CD4-positive, alpha-beta memory T cell (primary cell): Measurements from ENCODE around the gene NT5C3B. TPM values are rescaled to one million over a fixed set of nuclear protein-coding genes. Genes with fewer than 3 reads are reported as not detected.

Experiments used
- CTCF ChIA-PET: fragments of 350-600 bp; sonication (Branson Sonifier 250); formaldehyde crosslinking; loops from one replicate; lab custom pipeline; 2021; ENCODE audit warnings: inconsistent platforms; ENCODE audit not compliant: partially characterized antibody; lab: Charles Lee
- POLR2A ChIA-PET: fragments of 350-600 bp; sonication (Branson Sonifier 250); formaldehyde crosslinking; loops from one replicate; lab custom pipeline; 2021; ENCODE audit not compliant: partially characterized antibody; lab: Charles Lee
- DNase-seq, 5 donors: peaks; one replicate each; pipeline versions ENCODE4 v3.0.0 to v3.0.0-alpha.2; 2020 to 2022; ENCODE audit warnings: mixed read lengths in 1 of 5
- H3K27ac ChIP-seq: one replicate; pipeline ENCODE4 v1.7.0; 2013; ENCODE audit warnings: low read depth, low read length
- H3K27me3 ChIP-seq: 2 replicates; pipeline ENCODE4 v1.7.0; 2013; ENCODE audit warnings: mild to moderate bottlenecking, low read length, moderate library complexity; ENCODE audit not compliant: insufficient read depth
- H3K36me3 ChIP-seq: 2 replicates; pipeline ENCODE4 v1.7.0; 2013; ENCODE audit warnings: mild to moderate bottlenecking, low read length, moderate library complexity; ENCODE audit not compliant: insufficient read depth
- H3K4me1 ChIP-seq: 2 replicates; pipeline ENCODE4 v1.7.0; 2013; ENCODE audit warnings: mild to moderate bottlenecking, low read length, moderate library complexity; ENCODE audit not compliant: insufficient read depth
- H3K4me3 ChIP-seq, 2 donors: one replicate each; pipeline ENCODE4 v1.7.0; 2013; ENCODE audit warnings: low read length in 2 of 2, mild to moderate bottlenecking in 1 of 2
- H3K9me3 ChIP-seq, 2 donors: one replicate each; pipeline ENCODE4 v1.7.0; 2013; ENCODE audit warnings: low read length in 2 of 2, control low read depth in 1 of 2; ENCODE audit not compliant: control insufficient read depth in 1 of 2
- H3K27ac Mint-ChIP-seq, 7 donors: one replicate each; pipeline ENCODE4 v1.8.0; 2020 to 2021; ENCODE audit warnings: mixed read lengths in 7 of 7, mild to moderate bottlenecking in 6 of 7, inconsistent platforms in 3 of 7, moderate library complexity in 3 of 7
- H3K27me3 Mint-ChIP-seq, 2 donors: one replicate each; pipeline ENCODE4 v1.8.0; 2020 to 2021; ENCODE audit warnings: mixed read lengths in 2 of 2
- H3K36me3 Mint-ChIP-seq, 2 donors: one replicate each; pipeline ENCODE4 v1.8.0; 2020 to 2021; ENCODE audit warnings: mixed read lengths in 2 of 2, inconsistent platforms in 1 of 2, mild to moderate bottlenecking in 1 of 2
- H3K4me1 Mint-ChIP-seq, 4 donors: one replicate each; pipeline ENCODE4 v1.8.0; 2020 to 2021; ENCODE audit warnings: mixed read lengths in 4 of 4, mild to moderate bottlenecking in 1 of 4
- H3K4me3 Mint-ChIP-seq, 8 donors: one replicate each; pipeline ENCODE4 v1.8.0; 2020 to 2021; ENCODE audit warnings: mixed read lengths in 8 of 8, mild to moderate bottlenecking in 7 of 8, moderate library complexity in 6 of 8, inconsistent platforms in 3 of 8
- H3K9me3 Mint-ChIP-seq, 8 donors: one replicate each; pipeline ENCODE4 v1.8.0; 2020 to 2021; ENCODE audit warnings: mixed read lengths in 8 of 8, mild to moderate bottlenecking in 5 of 8, inconsistent platforms in 3 of 8, moderate library complexity in 1 of 8
- intact Hi-C: fragments of 100-400 bp; cut with micrococcal nuclease; formaldehyde crosslinking; loops from one replicate; pipeline ENCODE4 v1.15.1; 2023
- polyA plus RNA-seq, 2 donors: library from polyadenylated mRNA; unstranded; fragments of 300-500 nt; fragmentation: Illumina TruSeq; gene quantifications; one replicate each; pipeline ENCODE4 v1.2.3, GENCODE V29; 2021
- total RNA-seq, 2 experiments: library from RNA; stranded (reverse); gene quantifications; one replicate each; pipeline ENCODE4 v1.2.3, GENCODE V29; 2021

Gene NT5C3B
- total and polyA plus RNA-seq, 4 experiments from 2014 or later, result 20.9 to 42.1 (median 31.9) TPM

GRCh38 chr17:41870627-41871026 lies 34.6 kb upstream of the NT5C3B start:
- no peaks in the 10 kb centered on the region for H3K27me3 Mint-ChIP-seq
- no peaks in the 10 kb centered on the region for H3K4me1 ChIP-seq
- peak overlapping the region in 4 of 7 donors; percentile 3 to 50 (median 29) for H3K27ac Mint-ChIP-seq
- H3K9me3 ChIP-seq, result no peaks in the 10 kb centered on the region
- peaks cover 2 to 16% (median 3%) of the 10 kb centered on the region in 4 donors for H3K4me1 Mint-ChIP-seq
- no peak overlapping the region for H3K4me3 Mint-ChIP-seq
- ChIA-PET CTCF (no interaction called here), POLR2A (no interaction called here)
- H3K36me3 Mint-ChIP-seq, result peaks cover 31 to 67% of the 10 kb centered on the region in 2 donors
- H3K4me3 ChIP-seq, result no peak overlapping the region
- no peaks in the 10 kb centered on the region for H3K27me3 ChIP-seq
- intact Hi-C loops, result no loop called here
- peaks cover 31% of the 10 kb centered on the region for H3K36me3 ChIP-seq
- H3K9me3 Mint-ChIP-seq, result no peaks in the 10 kb centered on the region
- DNase-seq, result no peak
- no peak overlapping the region for H3K27ac ChIP-seq

DNA sequence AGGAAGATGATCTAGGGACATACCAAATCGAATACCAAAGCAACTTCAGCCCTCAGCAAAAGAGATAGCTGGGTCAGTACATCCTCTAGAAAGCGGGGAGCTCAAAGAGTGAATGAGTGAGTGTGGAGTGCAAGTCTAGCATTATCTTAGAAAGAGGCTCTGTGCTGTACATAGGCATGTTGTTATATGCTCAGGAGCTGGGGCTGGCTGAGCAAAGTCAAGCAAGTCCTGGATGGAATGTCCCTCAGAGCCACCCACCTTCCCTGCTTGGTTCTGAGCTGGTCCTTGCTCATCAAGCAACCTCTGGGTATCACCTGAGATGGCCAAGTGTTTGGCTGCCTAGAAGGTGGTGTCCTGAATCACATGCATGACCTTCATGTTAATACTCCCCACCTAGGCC lies 34.1 kb upstream of the NT5C3B start:
- H3K36me3 Mint-ChIP-seq, result peaks cover 31 to 69% of the 10 kb centered on the region in 2 donors
- POLR2A ChIA-PET, result no interaction called here
- no peaks in the 10 kb centered on the region for H3K9me3 Mint-ChIP-seq
- no peak for DNase-seq
- peaks cover 31% of the 10 kb centered on the region for H3K36me3 ChIP-seq
- CTCF ChIA-PET, result no interaction called here
- H3K4me3 ChIP-seq, result no peak overlapping the region
- no peaks in the 10 kb centered on the region for H3K27me3 Mint-ChIP-seq
- no peaks in the 10 kb centered on the region for H3K27me3 ChIP-seq
- no peaks in the 10 kb centered on the region for H3K9me3 ChIP-seq
- H3K27ac ChIP-seq, result no peak overlapping the region
- intact Hi-C loops, result no loop called here
- no peaks in the 10 kb centered on the region for H3K4me1 ChIP-seq
- H3K4me3 Mint-ChIP-seq, result no peak overlapping the region
- H3K4me1 Mint-ChIP-seq, result peaks cover 4 to 19% (median 5%) of the 10 kb centered on the region in 4 donors
- H3K27ac Mint-ChIP-seq, result peak overlapping the region in 1 of 7 donors; percentile 39

- CTCF ChIA-PET, result no interaction called here
- POLR2A ChIA-PET, result no interaction called here
- Mint-ChIP-seq H3K4me3 (no peak overlapping the region), H3K4me1 (peaks cover 4 to 19% (median 5%) of the 10 kb centered on the region in 4 donors), H3K36me3 (peaks cover 26 to 66% of the 10 kb centered on the region in 2 donors), H3K9me3 (no peaks in the 10 kb centered on the region), H3K27me3 (no peaks in the 10 kb centered on the region), H3K27ac (no peak overlapping the region)
- Histone ChIP-seq H3K4me1 (peaks cover under 1% of the 10 kb centered on the region), H3K36me3 (peaks cover 31% of the 10 kb centered on the region), H3K27me3 (no peaks in the 10 kb centered on the region), H3K9me3 (no peaks in the 10 kb centered on the region), H3K4me3 (no peak overlapping the region), H3K27ac (no peak overlapping the region)
- intact Hi-C loops, result no loop called here
- no peak for DNase-seq
These were observed 33.4 kb upstream of the NT5C3B start for GRCh38 chr17:41869426-41869825.

- peaks cover 4 to 19% (median 5%) of the 10 kb centered on the region in 4 donors for H3K4me1 Mint-ChIP-seq
- peaks cover 26 to 61% of the 10 kb centered on the region in 2 donors for H3K36me3 Mint-ChIP-seq
- DNase-seq, result no peak
- peaks cover 31% of the 10 kb centered on the region for H3K36me3 ChIP-seq
- no peaks in the 10 kb centered on the region for H3K9me3 Mint-ChIP-seq
- H3K27me3 ChIP-seq, result no peaks in the 10 kb centered on the region
- H3K9me3 ChIP-seq, result no peaks in the 10 kb centered on the region
- ChIA-PET POLR2A (interaction anchor here (0.7 kb wide), 1 partner anchor 11 kb away, joined by 4 read pairs; no protein-coding TSS in a partner anchor), CTCF (no interaction called here)
- intact Hi-C loops, result no loop called here
- H3K27me3 Mint-ChIP-seq, result no peaks in the 10 kb centered on the region
- no peak overlapping the region for H3K27ac ChIP-seq
- H3K4me3 Mint-ChIP-seq, result no peak overlapping the region
- peak overlapping the region in 3 of 7 donors; percentile 66 to 87 (median 84) for H3K27ac Mint-ChIP-seq
- H3K4me1 ChIP-seq, result peaks cover 9% of the 10 kb centered on the region
- no peak overlapping the region for H3K4me3 ChIP-seq
These were observed 32.5 kb upstream of the NT5C3B start for GRCh38 chr17:41868568-41868967.

DNA sequence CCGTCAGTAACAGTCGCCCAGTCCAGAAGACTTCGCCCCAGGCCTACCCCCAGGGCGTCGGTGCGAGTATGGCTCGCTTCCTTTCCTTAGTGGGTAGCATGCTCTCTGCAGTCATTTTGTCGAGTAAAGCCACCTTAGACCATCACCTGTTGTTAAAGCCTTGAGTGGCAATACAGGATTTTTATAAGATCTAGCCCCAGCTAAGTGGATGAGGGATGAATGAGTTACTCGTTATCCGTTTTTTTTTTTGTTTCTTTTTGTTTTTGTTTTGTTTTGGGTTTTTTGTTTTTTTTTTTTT lies 29.5 kb upstream of the NT5C3B start:
- peak overlapping the region in 3 of 7 donors; percentile 89 to 93 (median 92) for H3K27ac Mint-ChIP-seq
- POLR2A ChIA-PET, result interaction anchor here (0.6 to 3.3 kb wide), 17 partner anchors 14 to 662 kb away, joined by 3 to 25 read pairs (median 5); partner anchors contain the start of genes ACLY, CNP, DHX58 and DNAJC7
- H3K36me3 Mint-ChIP-seq, result peaks cover 15 to 34% of the 10 kb centered on the region in 2 donors
- no peaks in the 10 kb centered on the region for H3K27me3 ChIP-seq
- H3K27ac ChIP-seq, result peak overlapping the region; percentile 71
- intact Hi-C loops, result loop anchor here (1.0 kb wide), 3 partner anchors 54 to 101 kb away; partner anchors contain the start of genes CNP and ODAD4
- no peak for DNase-seq
- peaks cover 0 to 1% (median 0%) of the 10 kb centered on the region in 8 donors for H3K9me3 Mint-ChIP-seq
- no peaks in the 10 kb centered on the region for H3K9me3 ChIP-seq
- H3K36me3 ChIP-seq, result peaks cover 13% of the 10 kb centered on the region
- H3K27me3 Mint-ChIP-seq, result no peaks in the 10 kb centered on the region
- H3K4me1 Mint-ChIP-seq, result peaks cover 8 to 34% (median 15%) of the 10 kb centered on the region in 4 donors
- CTCF ChIA-PET, result interaction anchor here (1.1 kb wide), 1 partner anchor 30 kb away, joined by 3 read pairs; no protein-coding TSS in a partner anchor
- peak overlapping the region in 1 of 2 donors; percentile 78 for H3K4me3 ChIP-seq
- peak overlapping the region in 1 of 8 donors; percentile 82 for H3K4me3 Mint-ChIP-seq
- H3K4me1 ChIP-seq, result peaks cover 37% of the 10 kb centered on the region

GRCh38 chr17:41864836-41865595 lies 29.0 kb upstream of the NT5C3B start, which contains the start of gene KLHL11:
KLHL11 (minus strand) TSS chr17:41865423; CDS start chr17:41865370, 53 bp downstream.
- Histone ChIP-seq H3K4me3 (peak within 1 kb of the TSS; percentile 26 to 78), H3K27ac (peak within 1 kb of the TSS; percentile 71), H3K4me1 (peaks cover 42% of the 10 kb centered on the region), H3K27me3 (no peaks in the 10 kb centered on the region), H3K36me3 (peaks cover 8% of the 10 kb centered on the region), H3K9me3 (no peaks in the 10 kb centered on the region)
- ChIA-PET CTCF (interaction anchor here (1.1 to 1.5 kb wide), 3 partner anchors 30 to 155 kb away, joined by 3 to 6 read pairs (median 3); partner anchors contain the start of gene NKIRAS2), POLR2A (interaction anchor here (0.6 to 3.3 kb wide), 20 partner anchors 13 to 1524 kb away, joined by 3 to 25 read pairs (median 4); partner anchors contain the start of genes ACLY, CNP, DHX58 and DNAJC7)
- peak; percentile 85 to 88 (median 87) for DNase-seq
- Mint-ChIP-seq H3K36me3 (peaks cover 15 to 29% of the 10 kb centered on the region in 2 donors), H3K27ac (peak within 1 kb of the TSS in 3 of 7 donors; percentile 89 to 93 (median 92)), H3K4me3 (peak within 1 kb of the TSS in 1 of 8 donors; percentile 82), H3K27me3 (no peaks in the 10 kb centered on the region), H3K4me1 (peaks cover 11 to 37% (median 19%) of the 10 kb centered on the region in 4 donors), H3K9me3 (peaks cover 0 to 1% (median 0%) of the 10 kb centered on the region in 8 donors)
- intact Hi-C loops, result loop anchor here (1.0 kb wide), 3 partner anchors 54 to 101 kb away; partner anchors contain the start of genes CNP and ODAD4

GRCh38 chr17:41864498-41864835 lies 28.4 kb upstream of the NT5C3B start:
- H3K4me3 ChIP-seq, result peak overlapping the region; percentile 26 to 78

More at GRCh38 chr17:41864498-41864835, 28.4 kb upstream of the NT5C3B start:
- Mint-ChIP-seq H3K9me3 (peaks cover 0 to 1% (median 0%) of the 10 kb centered on the region in 8 donors), H3K27ac (no peak overlapping the region), H3K4me1 (peaks cover 11 to 37% (median 23%) of the 10 kb centered on the region in 4 donors), H3K36me3 (peaks cover 15 to 25% of the 10 kb centered on the region in 2 donors), H3K4me3 (no peak overlapping the region), H3K27me3 (no peaks in the 10 kb centered on the region)
- POLR2A ChIA-PET, result interaction anchor here (0.6 to 3.3 kb wide), 19 partner anchors 13 to 1524 kb away, joined by 3 to 25 read pairs (median 5); partner anchors contain the start of genes ACLY, CNP, DHX58 and DNAJC7
- no peak for DNase-seq
- CTCF ChIA-PET, result interaction anchor here (1.1 to 2.5 kb wide), 3 partner anchors 53 to 155 kb away, joined by 3 to 8 read pairs (median 6); partner anchors contain the start of genes NKIRAS2 and P3H4
- H3K9me3 ChIP-seq, result no peaks in the 10 kb centered on the region
- intact Hi-C loops, result no loop called here
- H3K27ac ChIP-seq, result peak overlapping the region; percentile 71
- H3K4me1 ChIP-seq, result peaks cover 46% of the 10 kb centered on the region
- no peaks in the 10 kb centered on the region for H3K27me3 ChIP-seq
- H3K36me3 ChIP-seq, result peaks cover 7% of the 10 kb centered on the region
